ENCODE results near the gene NT5C3A. TPM values are rescaled to one million over a fixed set of nuclear protein-coding genes. Genes with fewer than 3 reads are reported as not detected.

Gene NT5C3A
- total and polyA plus RNA-seq, 2 of the 13 experiments (the other 11 are each of a cell fraction or from before 2014, with no cell fraction given) = 16.9 to 34.0 TPM

DNA sequence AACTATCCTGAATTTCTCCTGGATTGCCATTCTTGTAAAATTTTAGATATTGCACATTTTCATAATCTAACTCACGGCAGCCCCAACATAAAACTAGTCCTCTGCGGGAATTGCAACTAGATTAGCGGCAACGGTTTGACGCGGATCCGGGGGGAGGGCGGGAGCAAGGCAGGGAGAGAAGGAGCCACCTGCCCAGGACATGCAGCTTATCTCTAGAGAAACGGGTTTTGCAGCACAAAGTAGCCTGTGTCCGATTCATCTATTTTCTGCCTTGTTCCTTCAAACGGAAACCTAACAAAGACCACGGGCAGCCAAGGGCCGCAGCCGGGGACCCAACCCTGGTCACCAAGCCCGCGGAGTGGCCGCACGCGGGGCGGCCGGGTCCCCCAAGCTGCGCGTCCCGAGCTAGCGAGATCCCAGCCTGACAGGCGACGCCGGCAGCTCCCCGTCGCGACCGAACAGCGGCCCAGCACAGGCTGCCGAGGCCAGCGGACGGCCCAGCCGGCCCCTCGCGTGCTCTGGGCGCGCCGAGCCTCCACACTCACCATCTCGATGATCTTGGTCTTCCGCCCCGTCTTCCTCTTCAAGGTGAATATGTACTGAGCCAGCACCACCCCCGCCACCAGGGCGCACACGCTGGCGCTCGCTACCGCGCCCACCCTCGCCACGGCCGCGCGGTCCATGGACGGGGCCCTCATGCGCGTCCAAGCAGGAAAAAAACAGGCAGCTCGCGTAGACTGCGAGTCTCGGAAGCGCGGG lies at the start of gene NT5C3A (continued):
- TF ChIP-seq, protein P1, sequence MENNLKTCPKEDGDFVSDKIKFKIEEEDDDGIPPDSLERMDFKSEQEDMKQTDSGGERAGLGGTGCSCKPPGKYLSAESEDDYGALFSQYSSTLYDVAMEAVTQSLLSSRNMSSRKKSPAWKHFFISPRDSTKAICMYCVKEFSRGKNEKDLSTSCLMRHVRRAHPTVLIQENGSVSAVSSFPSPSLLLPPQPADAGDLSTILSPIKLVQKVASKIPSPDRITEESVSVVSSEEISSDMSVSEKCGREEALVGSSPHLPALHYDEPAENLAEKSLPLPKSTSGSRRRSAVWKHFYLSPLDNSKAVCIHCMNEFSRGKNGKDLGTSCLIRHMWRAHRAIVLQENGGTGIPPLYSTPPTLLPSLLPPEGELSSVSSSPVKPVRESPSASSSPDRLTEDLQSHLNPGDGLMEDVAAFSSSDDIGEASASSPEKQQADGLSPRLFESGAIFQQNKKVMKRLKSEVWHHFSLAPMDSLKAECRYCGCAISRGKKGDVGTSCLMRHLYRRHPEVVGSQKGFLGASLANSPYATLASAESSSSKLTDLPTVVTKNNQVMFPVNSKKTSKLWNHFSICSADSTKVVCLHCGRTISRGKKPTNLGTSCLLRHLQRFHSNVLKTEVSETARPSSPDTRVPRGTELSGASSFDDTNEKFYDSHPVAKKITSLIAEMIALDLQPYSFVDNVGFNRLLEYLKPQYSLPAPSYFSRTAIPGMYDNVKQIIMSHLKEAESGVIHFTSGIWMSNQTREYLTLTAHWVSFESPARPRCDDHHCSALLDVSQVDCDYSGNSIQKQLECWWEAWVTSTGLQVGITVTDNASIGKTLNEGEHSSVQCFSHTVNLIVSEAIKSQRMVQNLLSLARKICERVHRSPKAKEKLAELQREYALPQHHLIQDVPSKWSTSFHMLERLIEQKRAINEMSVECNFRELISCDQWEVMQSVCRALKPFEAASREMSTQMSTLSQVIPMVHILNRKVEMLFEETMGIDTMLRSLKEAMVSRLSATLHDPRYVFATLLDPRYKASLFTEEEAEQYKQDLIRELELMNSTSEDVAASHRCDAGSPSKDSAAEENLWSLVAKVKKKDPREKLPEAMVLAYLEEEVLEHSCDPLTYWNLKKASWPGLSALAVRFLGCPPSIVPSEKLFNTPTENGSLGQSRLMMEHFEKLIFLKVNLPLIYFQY (CRISPR knock-in tag; IDR thresholded peaks at IDR 0.05; ENCODE audit: borderline replicate concordance) = no peak
- TF ChIP-seq GZF1 (CRISPR knock-in tag; IDR thresholded peaks at IDR 0.05) (0 out of 2 replicates have a peak, but pooled peaks have one; percentile 57), MAZ (IDR thresholded peaks at IDR 0.05; ENCODE audit: borderline replicate concordance, low read depth, low read length) (no peak), MAZ (CRISPR knock-in tag; IDR thresholded peaks at IDR 0.05; ENCODE audit: low read depth) (peak; percentile 40), ZFP1 (CRISPR knock-in tag; IDR thresholded peaks at IDR 0.05) (no peak), ZNF205 (CRISPR knock-in tag; IDR thresholded peaks at IDR 0.05) (no peak), ZSCAN30 (CRISPR knock-in tag; IDR thresholded peaks at IDR 0.05) (peak; percentile 85; the same call in 1 of the 2 replicates), ZNF660 (CRISPR knock-in tag; IDR thresholded peaks at IDR 0.05; ENCODE audit: borderline replicate concordance, low read depth) (no peak), HNRNPLL (IDR thresholded peaks at IDR 0.05; ENCODE audit: low read depth, low read length, poor library complexity, severe bottlenecking) (peak; percentile 41), SAP130 (CRISPR knock-in tag; IDR thresholded peaks at IDR 0.05; ENCODE audit: low read depth) (peak; percentile 42), HMG20A (CRISPR knock-in tag; IDR thresholded peaks at IDR 0.05; ENCODE audit: borderline replicate concordance) (no peak), MBNL3 (CRISPR knock-in tag; conservative IDR thresholded peaks at IDR 0.05) (no peak), ZFP90 (CRISPR knock-in tag; IDR thresholded peaks at IDR 0.05; ENCODE audit: borderline replicate concordance) (peak; percentile 9; the same call in 1 of the 2 replicates), JARID2 (CRISPR knock-in tag; IDR thresholded peaks at IDR 0.05; ENCODE audit: insufficient replicate concordance) (no peak), MED8 (CRISPR knock-in tag; IDR thresholded peaks at IDR 0.05; ENCODE audit: insufficient replicate concordance) (no peak), STAT5B (CRISPR knock-in tag; IDR thresholded peaks at IDR 0.05) (no peak), ZNF235 (CRISPR knock-in tag; IDR thresholded peaks at IDR 0.05; ENCODE audit: borderline replicate concordance) (no peak), ZNF788 (CRISPR knock-in tag; IDR thresholded peaks at IDR 0.05; ENCODE audit: borderline replicate concordance) (no peak; the same call in 1 of the 2 replicates), ZNF607 (CRISPR knock-in tag; IDR thresholded peaks at IDR 0.05; ENCODE audit: borderline replicate concordance) (no peak), IRX3 (CRISPR knock-in tag; IDR thresholded peaks at IDR 0.05; ENCODE audit: borderline replicate concordance, low read depth) (0 out of 2 replicates have a peak, but pooled peaks have one; percentile 29), SETDB1 (CRISPR knock-in tag; IDR thresholded peaks at IDR 0.05; ENCODE audit: borderline replicate concordance) (no peak)
- TF ChIP-seq, protein P2, sequence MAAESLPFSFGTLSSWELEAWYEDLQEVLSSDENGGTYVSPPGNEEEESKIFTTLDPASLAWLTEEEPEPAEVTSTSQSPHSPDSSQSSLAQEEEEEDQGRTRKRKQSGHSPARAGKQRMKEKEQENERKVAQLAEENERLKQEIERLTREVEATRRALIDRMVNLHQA (CRISPR knock-in tag; IDR thresholded peaks at IDR 0.05) = no peak
- TF ChIP-seq, protein P3, sequence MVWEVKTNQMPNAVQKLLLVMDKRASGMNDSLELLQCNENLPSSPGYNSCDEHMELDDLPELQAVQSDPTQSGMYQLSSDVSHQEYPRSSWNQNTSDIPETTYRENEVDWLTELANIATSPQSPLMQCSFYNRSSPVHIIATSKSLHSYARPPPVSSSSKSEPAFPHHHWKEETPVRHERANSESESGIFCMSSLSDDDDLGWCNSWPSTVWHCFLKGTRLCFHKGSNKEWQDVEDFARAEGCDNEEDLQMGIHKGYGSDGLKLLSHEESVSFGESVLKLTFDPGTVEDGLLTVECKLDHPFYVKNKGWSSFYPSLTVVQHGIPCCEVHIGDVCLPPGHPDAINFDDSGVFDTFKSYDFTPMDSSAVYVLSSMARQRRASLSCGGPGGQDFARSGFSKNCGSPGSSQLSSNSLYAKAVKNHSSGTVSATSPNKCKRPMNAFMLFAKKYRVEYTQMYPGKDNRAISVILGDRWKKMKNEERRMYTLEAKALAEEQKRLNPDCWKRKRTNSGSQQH (CRISPR knock-in tag; IDR thresholded peaks at IDR 0.05; ENCODE audit: low read depth) = 0 out of 2 replicates have a peak, but pooled peaks have one; percentile 75
- TF ChIP-seq, protein P4, sequence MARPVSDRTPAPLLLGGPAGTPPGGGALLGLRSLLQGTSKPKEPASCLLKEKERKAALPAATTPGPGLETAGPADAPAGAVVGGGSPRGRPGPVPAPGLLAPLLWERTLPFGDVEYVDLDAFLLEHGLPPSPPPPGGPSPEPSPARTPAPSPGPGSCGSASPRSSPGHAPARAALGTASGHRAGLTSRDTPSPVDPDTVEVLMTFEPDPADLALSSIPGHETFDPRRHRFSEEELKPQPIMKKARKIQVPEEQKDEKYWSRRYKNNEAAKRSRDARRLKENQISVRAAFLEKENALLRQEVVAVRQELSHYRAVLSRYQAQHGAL (CRISPR knock-in tag; IDR thresholded peaks at IDR 0.05; ENCODE audit: not compliant biosample characterization) = peak; percentile 39

Measured in HepG2 (cell line).